ENCODE measurements around the gene POLA2.
A peak's percentile ranks its signal among the peaks of the same experiment; 100 is the strongest.
"Not testable (repeated sequence)": the region's sequence is repeated elsewhere in the genome, so short reads cannot be mapped to it uniquely, and the experiment has no call there.

Gene POLA2, protein sequence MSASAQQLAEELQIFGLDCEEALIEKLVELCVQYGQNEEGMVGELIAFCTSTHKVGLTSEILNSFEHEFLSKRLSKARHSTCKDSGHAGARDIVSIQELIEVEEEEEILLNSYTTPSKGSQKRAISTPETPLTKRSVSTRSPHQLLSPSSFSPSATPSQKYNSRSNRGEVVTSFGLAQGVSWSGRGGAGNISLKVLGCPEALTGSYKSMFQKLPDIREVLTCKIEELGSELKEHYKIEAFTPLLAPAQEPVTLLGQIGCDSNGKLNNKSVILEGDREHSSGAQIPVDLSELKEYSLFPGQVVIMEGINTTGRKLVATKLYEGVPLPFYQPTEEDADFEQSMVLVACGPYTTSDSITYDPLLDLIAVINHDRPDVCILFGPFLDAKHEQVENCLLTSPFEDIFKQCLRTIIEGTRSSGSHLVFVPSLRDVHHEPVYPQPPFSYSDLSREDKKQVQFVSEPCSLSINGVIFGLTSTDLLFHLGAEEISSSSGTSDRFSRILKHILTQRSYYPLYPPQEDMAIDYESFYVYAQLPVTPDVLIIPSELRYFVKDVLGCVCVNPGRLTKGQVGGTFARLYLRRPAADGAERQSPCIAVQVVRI

DNA sequence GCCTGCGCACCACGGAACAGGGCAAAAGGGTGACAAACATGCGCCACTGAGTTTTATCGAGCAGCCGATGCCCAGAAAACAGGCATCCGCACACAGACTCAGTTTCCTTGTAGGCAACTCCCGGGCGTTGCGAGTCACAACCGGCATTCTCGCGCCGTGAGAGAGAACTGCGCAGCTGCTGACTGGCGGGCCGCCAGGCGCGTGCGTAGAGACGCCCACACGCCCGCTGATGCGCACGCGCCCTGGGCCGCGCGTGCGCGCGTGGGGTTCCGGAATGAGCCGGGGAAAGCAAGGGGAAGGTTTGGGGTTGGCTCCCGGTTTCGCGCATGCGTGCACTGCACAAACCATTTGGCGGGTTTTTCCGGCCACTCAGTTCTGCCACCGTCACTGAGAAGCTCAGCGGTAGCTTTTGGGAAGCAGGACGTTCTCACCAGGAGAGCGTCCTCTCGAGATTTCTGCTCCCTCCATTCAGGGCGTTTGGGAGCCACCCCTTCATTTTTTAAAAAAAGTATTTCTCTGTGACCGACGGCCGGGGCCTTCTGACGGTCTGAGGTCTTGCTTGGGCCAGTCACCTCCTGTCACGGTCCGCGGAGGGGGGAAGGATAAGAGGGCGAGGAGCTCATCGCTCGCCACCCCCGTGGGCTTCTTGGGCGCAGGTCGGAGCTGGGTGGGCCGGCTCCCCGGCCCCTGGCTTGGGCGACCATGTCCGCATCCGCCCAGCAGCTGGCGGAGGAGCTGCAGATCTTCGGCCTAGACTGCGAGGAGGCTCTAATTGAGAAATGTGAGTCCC lies at the start of gene POLA2:
Gene POLA2, plus strand, starts transcription at position 372 of the 790 bp plus-strand sequence. Its CDS starts 331 bp downstream, at position 703.
- DNase-seq (ENCODE audit: low spot score) = peak; percentile 100

DNA sequence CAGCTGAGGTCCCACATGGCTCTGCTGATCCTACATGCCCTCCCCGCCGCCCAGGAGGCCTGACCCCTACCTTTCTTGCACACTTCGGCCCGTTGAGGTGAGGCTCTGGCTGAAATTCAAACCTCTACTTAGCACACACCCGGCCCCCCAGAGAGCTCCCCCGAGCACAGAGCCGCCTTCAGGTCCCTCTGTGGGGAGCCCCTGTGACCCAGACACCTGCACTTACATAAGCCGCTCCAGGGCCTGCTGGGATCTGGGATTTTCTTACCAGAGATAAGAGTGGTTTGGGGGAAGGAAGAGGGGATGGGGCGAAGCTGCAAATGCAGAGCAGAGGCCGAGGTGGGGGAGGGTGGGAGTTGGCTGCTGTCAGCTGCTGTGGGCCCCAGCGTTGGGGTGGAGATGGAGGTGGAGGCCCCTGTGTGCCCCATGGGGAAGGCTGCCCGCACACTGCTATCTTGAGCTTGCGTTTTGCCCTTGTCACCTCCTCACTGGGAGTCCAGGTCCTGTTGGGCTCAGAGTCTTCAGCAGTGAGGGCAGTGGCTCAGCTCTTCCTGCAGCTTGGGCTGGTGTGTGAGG lies 49.4 kb upstream of the POLA2 start:
- no peak for DNase-seq (ENCODE audit: low spot score)

DNA sequence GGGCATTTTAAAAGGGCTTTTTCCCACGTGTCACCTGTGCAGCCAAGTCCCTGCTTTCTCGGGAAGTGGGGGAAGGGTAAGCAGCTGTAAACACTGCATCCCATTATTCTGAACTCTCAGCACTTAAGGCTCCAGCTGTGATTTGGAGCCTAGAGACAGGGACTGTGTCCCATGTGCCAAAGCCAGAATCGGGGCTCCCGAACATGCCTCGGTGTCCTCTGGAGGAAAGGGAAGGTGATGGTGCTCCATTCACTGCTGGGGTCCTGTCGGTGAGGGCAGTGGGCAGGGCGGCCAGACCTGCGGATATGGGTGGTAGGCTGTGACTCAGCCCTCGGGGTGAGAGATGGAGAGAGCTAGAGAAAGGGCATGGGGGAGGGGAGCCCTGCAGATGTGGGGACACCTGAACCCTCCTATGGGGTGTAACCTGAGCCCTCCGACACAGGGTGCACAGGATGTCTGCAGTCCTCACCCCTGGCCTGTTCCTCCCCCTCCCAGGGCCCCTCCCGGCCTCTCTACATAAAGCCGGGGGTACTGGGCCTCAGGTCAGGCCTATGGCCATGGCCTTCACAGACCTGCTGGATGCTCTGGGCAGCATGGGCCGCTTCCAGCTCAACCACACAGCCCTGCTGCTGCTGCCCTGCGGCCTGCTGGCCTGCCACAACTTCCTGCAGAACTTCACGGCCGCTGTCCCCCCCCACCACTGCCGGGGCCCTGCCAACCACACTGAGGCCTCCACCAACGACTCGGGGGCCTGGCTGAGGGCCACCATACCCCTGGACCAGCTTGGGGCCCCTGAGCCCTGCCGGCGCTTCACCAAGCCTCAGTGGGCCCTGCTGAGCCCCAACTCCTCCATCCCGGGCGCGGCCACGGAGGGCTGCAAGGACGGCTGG lies 48.2 kb upstream of the POLA2 start:
- no peak for DNase-seq (ENCODE audit: low spot score)

DNA sequence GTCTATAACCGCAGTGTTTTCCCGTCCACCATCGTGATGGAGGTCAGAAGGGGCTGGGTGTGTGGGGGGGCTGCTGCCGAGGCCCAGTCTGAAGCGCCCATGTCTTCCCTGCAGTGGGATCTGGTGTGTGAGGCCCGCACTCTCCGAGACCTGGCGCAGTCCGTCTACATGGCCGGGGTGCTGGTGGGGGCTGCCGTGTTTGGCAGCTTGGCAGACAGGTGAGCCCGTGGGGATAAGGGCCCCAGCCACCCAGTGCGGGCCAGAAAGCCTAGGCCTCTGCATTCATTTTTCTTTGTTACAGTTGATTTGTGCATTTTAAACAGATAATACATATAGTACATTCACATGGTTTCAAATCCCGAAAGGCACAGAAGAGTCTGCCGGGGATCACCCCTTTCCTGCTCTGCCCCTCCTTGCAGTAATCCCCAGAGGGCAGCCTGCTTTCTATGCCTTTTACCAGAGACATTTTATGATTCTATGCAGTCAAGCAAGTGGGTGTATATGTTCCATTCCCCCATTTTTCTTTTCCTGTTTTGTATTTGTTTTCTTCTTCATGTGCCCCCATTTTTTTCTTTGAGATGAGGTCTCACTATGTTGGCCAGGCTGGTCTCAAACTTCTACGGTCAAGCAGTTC lies 47.4 kb upstream of the POLA2 start:
- no peak for DNase-seq (ENCODE audit: low spot score)

DNA sequence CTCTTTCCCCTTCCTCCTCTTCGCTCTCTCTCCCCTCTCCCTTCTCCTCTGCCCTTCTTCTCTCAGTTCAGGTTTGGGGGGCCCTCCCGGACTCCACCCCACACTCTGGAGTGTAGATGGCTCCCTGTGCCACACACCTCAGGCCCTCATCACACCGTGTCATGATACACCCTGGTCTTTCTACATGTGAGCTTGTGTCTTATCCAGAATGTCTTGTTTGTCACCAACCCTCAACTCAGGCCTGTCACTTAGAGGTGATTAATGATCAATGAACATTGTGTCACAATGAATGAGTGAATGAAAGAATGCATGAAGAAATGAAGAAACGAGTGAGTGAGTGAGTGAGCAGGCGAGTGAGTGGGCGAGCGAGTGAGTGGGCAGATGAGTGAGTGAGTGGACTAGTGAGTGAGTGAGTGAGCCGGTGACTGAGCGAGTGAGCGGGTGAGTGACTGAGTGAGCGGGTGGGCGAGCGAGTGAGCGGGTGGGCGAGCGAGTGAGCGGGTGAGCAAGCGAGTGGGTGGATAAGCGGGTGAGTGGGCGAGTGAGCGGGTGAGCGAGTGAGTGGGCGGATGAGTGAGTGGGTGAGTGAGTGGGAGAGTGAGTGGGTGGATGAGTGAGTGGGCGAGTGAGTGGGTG lies 46.2 kb upstream of the POLA2 start:
- DNase-seq (ENCODE audit: low spot score) = no peak

DNA sequence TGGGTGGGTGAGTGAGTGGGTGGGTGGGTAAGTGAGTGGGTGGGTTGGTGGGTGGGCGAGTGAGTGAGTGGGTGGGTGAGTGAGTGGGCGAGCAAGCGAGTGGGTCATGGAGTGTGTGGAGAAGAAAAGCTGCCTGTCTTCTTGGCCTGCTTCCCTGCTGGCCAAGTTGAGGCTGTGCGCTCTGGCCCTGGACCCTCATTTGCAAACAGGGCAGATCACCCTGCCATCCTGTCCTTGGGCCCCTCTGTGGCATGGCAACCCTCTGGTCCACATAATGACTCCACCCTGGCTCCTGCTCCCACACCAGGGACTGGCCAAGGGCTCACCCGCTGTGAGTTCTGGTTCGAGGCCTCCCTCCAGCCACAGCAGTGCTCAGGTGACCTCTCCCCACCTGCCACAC lies 44.9 kb upstream of the POLA2 start:
- no peak for DNase-seq (ENCODE audit: low spot score)

DNA sequence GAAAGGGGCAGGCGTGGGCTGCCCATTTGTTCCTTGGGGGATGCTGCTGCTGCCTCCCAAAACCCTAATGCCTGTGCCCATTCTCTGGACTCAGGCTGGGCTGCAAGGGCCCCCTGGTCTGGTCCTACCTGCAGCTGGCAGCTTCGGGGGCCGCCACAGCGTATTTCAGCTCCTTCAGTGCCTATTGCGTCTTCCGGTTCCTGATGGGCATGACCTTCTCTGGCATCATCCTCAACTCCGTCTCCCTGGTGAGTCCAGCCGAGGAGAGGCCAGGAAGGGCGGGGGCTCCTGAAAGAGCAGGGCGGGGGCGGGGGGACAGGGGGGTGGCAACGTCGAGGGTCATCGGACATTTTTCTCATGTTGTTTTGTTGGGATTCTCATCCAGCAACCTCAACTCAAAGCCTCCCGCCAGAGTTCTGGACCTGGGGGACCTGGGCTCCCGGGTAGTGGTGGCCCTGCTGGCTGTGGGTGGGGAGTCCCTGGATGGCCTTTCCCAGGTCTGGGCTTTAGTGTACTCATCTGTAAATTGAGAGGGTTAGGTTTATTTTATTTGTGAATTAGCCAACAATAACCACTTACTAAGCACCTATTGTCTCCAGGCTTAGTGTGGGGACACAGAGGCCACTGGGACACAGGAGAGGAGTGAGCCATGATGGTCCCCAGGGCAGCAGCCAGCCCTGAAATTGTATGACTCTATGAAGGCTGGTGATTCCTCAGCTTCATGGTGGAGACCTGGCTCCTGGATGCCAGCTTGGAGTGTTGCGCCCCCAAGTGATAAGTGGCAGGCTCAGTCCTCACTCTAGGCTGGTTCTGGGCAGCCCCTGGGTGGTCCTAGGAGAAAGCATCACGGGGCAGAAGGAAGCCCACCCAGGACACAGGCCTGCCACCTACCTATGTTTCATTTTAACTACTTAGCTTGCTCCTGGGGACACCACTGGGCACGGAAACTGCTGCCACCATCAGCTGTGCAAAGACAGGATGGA lies 44.0 kb upstream of the POLA2 start:
- DNase-seq (ENCODE audit: low spot score) = no peak

DNA sequence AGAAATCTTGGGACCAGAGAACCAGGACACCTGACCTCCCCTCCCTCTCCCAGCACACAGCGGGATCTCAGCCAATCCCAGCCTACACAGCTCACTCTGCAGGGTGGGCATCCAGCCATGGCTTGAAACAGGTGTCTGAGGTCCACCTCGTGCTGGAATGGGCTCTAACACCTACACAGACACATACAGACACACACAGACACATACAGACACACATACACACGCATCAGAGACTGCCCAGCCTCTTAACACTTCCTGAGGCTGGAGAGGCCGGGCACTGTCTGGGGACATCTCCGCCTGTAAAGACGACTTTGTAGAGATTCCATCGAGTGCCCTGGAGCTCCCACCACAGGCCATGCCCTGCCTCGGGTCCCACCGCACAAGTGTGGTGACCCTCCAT lies 43.3 kb upstream of the POLA2 start:
- DNase-seq (ENCODE audit: low spot score) = no peak

DNA sequence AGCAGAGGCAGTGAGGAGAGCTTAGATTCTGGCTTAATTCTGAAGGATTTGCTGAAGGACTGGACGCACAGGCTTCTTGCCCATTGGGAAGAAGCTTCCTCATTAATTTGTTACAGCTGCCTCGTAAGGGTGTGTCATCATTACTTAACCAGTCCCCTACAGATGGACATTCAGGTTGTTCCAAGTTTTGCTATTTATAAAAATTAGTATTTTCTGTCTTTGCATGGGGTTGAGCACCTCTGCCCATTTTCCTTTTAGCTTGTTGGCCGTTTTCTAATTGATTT lies 41.9 kb upstream of the POLA2 start:
- no peak for DNase-seq (ENCODE audit: low spot score)

DNA sequence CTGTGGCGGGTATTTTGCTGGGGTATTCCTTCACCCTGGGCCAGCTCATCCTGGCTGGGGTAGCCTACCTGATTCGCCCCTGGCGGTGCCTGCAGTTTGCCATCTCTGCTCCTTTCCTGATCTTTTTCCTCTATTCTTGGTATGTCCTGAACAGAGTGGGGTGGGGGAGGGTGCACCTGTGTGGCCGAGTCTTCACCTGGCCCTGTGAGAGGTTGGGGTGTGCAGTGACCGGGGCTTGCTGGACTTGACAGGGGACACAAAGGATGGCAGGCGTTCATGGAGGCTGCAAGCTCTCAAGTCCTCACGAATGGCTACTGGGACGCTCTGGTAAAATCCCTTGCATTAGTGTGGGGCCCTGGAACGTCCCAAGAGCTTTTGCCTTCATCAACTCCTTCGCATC lies 40.7 kb upstream of the POLA2 start:
- DNase-seq (ENCODE audit: low spot score) = no peak

DNA sequence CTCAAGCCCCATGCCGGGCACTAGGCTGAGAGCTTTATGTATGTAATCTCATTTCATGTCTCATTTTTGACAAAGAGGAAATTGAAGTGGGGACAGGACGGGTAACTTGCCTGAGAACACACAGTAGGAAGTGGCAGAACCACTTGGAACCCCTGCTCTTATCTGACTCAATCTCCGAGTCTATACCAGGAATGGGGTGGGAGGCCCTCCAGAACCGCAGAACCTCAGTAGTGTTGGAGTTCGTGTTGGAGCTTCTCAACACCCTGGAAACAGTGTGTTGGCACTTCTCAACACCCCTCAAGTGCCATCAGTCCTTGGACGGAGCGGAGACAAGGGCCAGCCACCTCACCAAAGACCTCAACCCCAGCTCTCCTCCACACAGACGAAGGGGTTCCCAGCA lies 38.8 kb upstream of the POLA2 start:
- DNase-seq (ENCODE audit: low spot score) = no peak

DNA sequence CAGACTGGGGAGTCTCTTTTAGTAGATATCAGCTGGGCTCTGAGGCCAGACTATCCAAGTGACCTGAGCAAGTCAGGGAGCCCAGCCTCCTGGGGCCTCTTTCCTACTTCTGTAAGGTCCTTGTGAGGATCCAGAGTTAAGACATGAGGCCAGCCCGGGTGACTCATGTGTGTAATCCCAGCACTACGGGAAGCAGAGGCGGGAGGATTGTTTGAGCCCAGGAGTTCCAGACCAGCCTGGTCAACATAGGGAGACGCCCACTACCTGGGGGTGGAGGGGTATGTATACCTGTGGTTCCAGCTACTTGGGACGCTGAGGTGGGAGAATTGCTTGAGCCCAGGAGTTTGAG lies 36.9 kb upstream of the POLA2 start:
- peak; percentile 68 for DNase-seq (ENCODE audit: low spot score)

DNA sequence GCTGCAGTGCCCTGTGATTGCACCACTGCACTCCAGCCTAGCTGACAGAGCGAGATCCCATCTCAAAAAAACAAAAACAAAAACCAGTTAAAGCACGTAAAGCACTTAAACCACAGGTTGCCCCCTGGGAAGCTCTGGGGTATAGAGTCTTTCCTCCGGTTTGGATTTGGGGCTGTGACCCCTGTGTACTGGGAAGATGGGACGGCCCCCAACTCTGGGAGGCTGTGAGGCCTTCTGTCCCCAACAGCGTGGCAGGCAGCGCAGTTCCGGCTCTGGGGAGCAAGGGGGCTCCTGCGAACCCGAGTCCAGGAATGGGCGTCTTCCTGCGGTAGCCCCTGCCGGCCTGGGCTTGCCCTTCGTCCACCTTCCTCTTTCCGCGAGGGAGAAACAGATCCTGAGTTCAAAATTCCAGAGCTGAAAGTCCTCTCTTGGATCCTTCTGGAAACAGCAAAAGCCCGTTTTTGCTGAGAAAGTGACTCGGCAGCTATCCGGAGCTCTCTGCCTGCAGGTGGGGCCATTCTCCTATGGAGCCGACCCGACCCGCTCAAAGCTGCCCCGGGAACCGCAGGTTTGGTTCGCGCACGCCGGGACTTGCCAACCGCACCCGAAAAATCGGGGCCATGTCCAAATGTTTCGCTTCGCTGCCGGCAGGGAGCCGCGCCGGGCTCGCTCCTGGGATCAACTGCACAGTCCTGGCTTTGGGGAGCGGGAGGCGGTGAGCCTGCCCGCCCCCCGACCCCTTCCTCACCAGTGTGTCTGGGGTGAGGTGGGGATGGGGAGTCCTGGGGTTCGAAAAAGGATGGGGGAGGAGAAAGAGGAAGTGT lies 36.3 kb upstream of the POLA2 start:
- peak; percentile 80 for DNase-seq (ENCODE audit: low spot score)

DNA sequence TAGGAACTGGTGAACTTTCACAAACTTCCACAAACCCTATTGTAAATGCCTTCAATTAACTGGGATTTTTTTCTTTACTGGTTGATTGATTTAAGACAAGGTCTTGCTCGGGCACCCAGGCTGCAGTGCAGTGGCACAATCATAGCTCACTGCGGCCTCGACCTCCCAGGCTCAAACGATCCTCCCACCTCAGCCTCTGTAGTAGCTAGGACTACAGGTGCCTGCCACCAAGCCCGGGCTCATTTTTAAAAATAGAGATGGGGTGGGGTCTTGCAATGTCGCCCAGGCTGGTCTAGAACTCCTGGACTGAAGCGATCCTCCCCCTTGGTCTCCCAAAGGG lies 35.7 kb upstream of the POLA2 start:
- DNase-seq (ENCODE audit: low spot score) = no peak

DNA sequence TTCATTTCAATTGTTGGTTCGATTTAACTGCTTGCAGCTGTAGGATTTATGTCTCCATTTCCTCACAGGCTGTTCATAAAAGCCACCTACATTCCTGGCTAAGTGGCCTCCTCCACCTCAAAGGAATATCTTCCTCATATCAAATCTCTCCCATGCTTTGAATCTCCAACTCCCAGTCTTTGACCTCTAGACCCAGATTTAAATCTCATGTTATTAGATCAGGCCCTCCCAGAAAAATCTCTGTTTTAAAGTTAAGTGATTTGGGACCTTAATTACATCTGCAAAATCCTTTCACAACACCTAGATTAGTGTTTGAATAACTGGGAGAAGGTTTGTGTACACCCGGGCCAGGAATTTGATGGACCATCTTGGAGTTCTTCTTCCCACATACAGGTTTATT lies 33.9 kb upstream of the POLA2 start:
- no peak for DNase-seq (ENCODE audit: low spot score)

DNA sequence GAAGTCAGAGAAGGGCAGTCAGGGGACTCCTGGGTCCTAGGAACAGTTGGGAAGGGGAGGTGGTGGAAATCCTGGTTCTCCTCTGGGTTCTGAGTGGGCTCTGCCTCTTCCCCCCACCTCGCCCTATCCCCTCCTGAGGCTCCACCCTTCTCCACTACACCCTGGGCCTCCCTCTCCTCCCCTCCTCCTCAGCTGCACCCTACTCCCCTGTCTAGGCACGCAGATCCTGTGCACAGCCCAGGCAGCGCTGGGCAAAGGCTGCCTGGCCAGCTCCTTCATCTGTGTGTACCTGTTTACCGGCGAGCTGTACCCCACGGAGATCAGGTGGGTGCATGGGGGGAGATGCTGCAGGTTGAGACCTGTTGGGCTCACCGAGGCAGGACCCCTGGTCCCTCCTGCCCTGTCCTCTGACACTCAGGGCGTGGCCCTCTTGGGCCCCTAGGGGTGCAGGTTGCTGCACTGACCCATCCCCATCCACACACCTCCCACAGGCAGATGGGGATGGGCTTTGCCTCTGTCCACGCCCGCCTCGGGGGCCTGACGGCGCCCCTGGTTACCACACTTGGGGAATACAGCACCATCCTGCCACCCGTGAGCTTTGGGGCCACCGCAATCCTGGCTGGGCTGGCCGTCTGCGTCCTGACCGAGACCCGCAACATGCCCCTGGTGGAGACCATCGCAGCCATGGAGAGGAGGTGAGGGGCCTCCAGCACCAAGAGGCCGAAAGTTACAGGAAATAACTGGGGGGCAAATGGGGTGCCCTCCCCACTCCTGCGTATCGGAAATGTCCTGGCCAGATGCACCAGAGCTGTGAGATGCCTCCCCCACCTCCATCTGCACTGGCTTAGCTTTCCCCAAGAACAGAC lies 25.3 kb upstream of the POLA2 start:
- DNase-seq (ENCODE audit: low spot score) = no peak

DNA sequence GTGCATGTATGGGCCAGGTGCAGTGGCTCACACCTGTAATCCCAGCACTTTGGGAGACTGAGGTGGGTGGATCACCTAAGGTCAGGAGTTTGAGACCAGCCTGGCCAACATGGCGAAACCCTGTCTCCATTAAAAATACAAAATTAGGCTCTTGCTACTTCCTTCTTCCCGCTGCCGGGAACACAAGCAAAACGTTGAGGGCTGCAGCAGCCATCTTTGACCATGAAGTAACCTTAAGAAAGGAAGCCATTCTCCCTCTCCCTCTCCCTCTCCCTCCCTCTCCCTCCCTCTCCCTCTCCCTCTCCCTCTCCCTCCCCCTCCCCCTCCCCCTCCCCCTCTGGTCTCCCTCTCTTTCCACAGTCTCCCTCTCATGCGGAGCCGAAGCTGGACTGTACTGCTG lies 23.5 kb upstream of the POLA2 start:
- DNase-seq (ENCODE audit: low spot score) = not testable (repeated sequence)

DNA sequence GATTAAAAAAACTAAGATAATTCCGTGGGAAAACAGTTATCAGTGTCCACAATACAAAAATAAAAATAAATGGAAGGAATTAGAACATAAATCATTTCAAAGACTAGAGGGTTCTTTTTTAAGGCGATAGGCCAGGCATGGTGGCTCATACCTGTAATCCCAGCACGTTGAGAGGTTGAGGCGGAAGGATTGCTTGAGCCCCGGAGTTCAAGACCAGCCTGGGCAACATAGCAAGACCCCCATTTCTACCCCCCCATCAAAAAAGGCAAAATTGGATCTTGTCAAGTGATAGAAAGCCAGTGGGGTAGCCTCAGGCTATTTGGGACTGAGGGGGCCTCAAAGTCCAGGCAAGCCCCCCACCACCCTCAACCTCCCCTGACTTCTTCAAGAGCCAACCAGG lies 20.6 kb upstream of the POLA2 start:
- no peak for DNase-seq (ENCODE audit: low spot score)
